Coronary artery (tissue), 2 donors: ENCODE results near the gene RAB15.

Experiments
- DNase-seq: peaks from one replicate; pipeline ENCODE4 v3.0.0-alpha.2; 2017; ENCODE audit warnings: low spot score
- H3K27ac ChIP-seq, 2 donors: fragments of 200-600 bp; sonication (generic); one replicate each; pipeline ENCODE4 v1.5.1; 2016 to 2019
- H3K4me3 ChIP-seq: fragments of 200-600 bp; sonication (generic); 2 replicates; pipeline ENCODE4 v1.5.1; 2016; ENCODE audit warnings: mild to moderate bottlenecking, moderate library complexity
- TF ChIP-seq, protein P1 (sequence below): fragments of 200-600 bp; sonication (generic); IDR thresholded peaks from one replicate; pipeline ENCODE4 v1.5.1; 2019; ENCODE audit warnings: antibody characterized with exemption

Gene RAB15

DNA sequence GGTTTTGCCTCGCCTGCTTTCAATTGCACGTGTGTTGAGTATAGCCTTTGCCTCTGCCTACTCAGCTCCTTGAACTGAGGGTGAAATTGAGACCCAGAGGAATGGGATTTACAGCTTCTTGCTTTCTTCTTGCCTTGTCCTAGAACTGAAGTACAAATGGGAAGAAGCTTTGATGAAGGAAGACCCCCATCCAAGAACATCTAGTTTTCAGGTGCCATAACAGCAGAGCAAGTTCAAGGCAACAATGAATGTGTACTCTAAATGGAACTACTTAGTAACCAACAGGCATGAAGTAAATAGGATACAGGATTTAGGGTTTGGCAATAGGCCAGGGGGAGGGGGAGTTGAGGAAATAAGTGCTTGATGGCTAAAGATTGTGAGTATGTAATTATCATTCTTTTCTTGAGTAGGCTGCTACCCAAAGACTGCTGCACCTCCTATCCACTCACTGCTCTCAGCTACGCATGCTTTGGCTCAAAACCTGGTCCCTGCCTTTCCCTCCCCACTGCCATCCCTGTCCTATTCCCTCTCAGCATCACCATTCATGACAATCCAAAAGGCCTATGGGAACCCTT is 31.7 kb downstream of the RAB15 start:
- Histone ChIP-seq H3K27ac (no peak overlapping the region), H3K4me3 (no peak overlapping the region)
- TF ChIP-seq, protein P1, sequence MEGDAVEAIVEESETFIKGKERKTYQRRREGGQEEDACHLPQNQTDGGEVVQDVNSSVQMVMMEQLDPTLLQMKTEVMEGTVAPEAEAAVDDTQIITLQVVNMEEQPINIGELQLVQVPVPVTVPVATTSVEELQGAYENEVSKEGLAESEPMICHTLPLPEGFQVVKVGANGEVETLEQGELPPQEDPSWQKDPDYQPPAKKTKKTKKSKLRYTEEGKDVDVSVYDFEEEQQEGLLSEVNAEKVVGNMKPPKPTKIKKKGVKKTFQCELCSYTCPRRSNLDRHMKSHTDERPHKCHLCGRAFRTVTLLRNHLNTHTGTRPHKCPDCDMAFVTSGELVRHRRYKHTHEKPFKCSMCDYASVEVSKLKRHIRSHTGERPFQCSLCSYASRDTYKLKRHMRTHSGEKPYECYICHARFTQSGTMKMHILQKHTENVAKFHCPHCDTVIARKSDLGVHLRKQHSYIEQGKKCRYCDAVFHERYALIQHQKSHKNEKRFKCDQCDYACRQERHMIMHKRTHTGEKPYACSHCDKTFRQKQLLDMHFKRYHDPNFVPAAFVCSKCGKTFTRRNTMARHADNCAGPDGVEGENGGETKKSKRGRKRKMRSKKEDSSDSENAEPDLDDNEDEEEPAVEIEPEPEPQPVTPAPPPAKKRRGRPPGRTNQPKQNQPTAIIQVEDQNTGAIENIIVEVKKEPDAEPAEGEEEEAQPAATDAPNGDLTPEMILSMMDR: no peak
- DNase-seq: no peak

DNA sequence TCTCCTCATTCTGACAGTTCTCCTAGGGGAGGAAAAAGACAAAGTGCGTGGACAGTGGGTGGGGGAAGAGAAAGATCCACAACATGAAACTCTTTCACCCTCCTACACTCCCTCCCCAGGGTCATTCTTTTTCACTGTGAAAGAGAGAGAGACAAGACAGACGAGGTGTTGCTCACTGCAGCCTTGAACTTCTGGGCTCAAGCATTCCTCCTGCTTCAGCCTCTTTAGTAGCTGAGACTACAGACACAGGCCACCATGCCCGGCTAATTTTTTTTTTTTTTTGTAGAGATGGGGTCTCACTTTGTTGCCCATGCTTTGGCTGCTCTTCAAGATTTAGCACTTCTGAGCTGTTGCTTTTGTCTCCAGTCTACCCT is 32.3 kb downstream of the RAB15 start:
- TF ChIP-seq, protein P1: no peak
- H3K27ac ChIP-seq: no peak overlapping the region
- DNase-seq: no peak
- H3K4me3 ChIP-seq: no peak overlapping the region

DNA sequence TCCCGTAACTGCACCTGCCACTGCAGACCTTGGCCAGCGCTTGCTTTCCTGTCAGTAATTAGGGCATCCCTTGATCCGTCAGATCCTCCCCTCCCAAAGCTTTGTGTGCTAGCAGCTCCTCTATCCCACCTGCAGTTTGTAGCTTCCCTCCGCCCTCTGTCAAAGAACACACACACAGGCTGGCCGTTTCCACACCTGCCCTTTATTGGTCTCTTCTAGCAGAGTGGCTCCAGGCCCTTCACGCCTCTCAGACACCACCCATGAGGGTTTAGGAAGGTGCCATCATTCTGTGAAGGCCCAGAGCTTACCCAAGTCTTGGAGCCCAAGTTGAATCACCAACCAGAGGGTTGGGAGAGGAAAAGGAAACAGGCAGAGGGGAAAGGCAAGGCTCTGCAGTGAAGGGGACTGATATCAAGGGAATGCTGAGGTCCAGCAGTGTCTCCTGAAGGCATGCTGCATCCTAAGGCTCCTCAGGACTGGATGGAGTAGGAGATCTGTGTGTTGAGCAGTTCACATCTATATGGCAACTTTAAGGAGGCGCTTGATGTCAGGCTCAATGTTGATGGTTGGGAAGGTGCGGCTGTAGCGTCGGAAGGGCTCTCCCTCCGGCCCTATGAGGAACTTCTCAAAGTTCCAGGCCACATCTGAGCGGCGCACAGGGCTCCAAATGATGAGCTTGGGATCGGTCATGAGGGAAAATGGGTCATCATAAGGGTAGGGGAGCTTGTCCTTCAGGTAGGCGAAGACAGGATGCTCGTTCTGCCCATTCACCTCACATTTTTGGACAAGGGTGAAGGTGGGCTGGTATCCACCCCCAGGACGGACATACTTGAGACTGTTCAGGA is 32.9 kb downstream of the RAB15 start:
- no peak overlapping the region for H3K4me3 ChIP-seq
- no peak overlapping the region for H3K27ac ChIP-seq
- no peak for DNase-seq
- TF ChIP-seq, protein P1: no peak

DNA sequence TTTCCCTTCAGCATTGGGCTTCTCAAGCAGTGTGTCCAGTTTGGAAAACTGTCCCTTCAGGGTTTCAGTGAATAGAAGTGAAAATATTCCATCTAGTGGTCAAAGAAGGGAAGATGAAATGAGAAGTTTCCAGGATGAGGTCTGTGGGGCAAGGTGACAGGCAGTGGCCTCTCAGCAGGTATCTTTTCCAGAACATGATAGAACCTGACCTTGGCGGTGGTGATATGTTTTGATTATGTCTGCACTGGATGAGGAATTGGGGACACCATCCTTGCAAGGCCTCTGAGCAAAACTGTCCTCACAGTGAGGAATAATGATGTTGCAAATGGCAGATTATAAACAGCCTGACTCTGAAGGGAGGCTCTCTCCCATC is 34.3 kb downstream of the RAB15 start:
- Histone ChIP-seq H3K4me3 (no peak overlapping the region), H3K27ac (peak overlapping the region in 1 of 2 donors; percentile 67)
- TF ChIP-seq, protein P1: peak; percentile 19
- DNase-seq: no peak

GRCh38 chr14:64937171-64937820 is 34.8 kb downstream of the RAB15 start:
- Histone ChIP-seq H3K27ac (peak overlapping the region in 1 of 2 donors; percentile 67), H3K4me3 (no peak overlapping the region)
- TF ChIP-seq, protein P1: no peak
- DNase-seq: no peak

GRCh38 chr14:64935508-64935907 is 36.6 kb downstream of the RAB15 start:
- Histone ChIP-seq H3K4me3 (no peak overlapping the region), H3K27ac (peak overlapping the region; percentile 58 to 70)
- no peak for DNase-seq
- TF ChIP-seq, protein P1: no peak
